Astrocyte (in vitro differentiated cells and primary cell): ENCODE results near the gene MAP3K4. TPM values are rescaled to one million over a fixed set of nuclear protein-coding genes. Genes with fewer than 3 reads are reported as not detected.
A peak's percentile ranks its signal among the peaks of the same experiment; 100 is the strongest.
"Not testable (repeated sequence)": the region's sequence is repeated elsewhere in the genome, so short reads cannot be mapped to it uniquely, and the experiment has no call there.

Source experiments
- DNase-seq: peaks from one replicate; pipeline ENCODE4 v3.0.0-alpha.2; 2010; ENCODE audit warnings: low read depth
- FAIRE-seq: peaks from 2 replicates; lab custom pipeline; 2011; peaks lifted over from hg19 to GRCh38; lab: Jason Lieb, UNC
- H2AFZ ChIP-seq: 2 replicates; pipeline ENCODE4 v1.6.0; 2012; ENCODE audit warnings: low read depth, low read length, inconsistent platforms
- H3K27ac ChIP-seq: 2 replicates; pipeline ENCODE4 v1.5.1; 2011; ENCODE audit warnings: low read depth, low read length, inconsistent platforms
- H3K27me3 ChIP-seq: 2 replicates; pipeline ENCODE4 v1.6.0; 2011; ENCODE audit warnings: low read length, inconsistent platforms; ENCODE audit not compliant: insufficient read depth
- H3K36me3 ChIP-seq: 2 replicates; pipeline ENCODE4 v1.5.1; 2011; ENCODE audit warnings: low read length, inconsistent platforms; ENCODE audit not compliant: insufficient read depth
- H3K4me1 ChIP-seq: 2 replicates; pipeline ENCODE4 v1.5.1; 2011; ENCODE audit warnings: low read length, inconsistent platforms; ENCODE audit not compliant: insufficient read depth
- H3K4me2 ChIP-seq: 2 replicates; pipeline ENCODE4 v1.6.0; 2012; ENCODE audit warnings: low read length, inconsistent platforms
- H3K4me3 ChIP-seq: 2 replicates; pipeline ENCODE4 v1.5.1; 2011; ENCODE audit warnings: low read depth, mild to moderate bottlenecking, low read length, inconsistent platforms; ENCODE audit not compliant: insufficient read depth
- H3K79me2 ChIP-seq: 2 replicates; pipeline ENCODE4 v1.6.0; 2012; ENCODE audit warnings: mild to moderate bottlenecking, low read length, inconsistent platforms; ENCODE audit not compliant: insufficient read depth
- H3K9ac ChIP-seq: 2 replicates; pipeline ENCODE4 v1.6.0; 2012; ENCODE audit warnings: mild to moderate bottlenecking, low read length, inconsistent platforms
- H3K9me3 ChIP-seq: 2 replicates; pipeline ENCODE4 v1.5.1; 2012; ENCODE audit warnings: low read depth, mild to moderate bottlenecking, low read length, inconsistent platforms; ENCODE audit not compliant: insufficient read depth
- H4K20me1 ChIP-seq: 2 replicates; pipeline ENCODE4 v1.6.0; 2012; ENCODE audit warnings: low read length, inconsistent platforms; ENCODE audit not compliant: insufficient read depth
- H3K27ac Mint-ChIP-seq: one replicate; pipeline ENCODE4 v1.8.0; 2021; ENCODE audit warnings: mild to moderate bottlenecking, mixed read lengths; ENCODE audit not compliant: unreplicated experiment
- H3K27me3 Mint-ChIP-seq: one replicate; pipeline ENCODE4 v1.8.0; 2021; ENCODE audit warnings: low read depth, mixed read lengths; ENCODE audit not compliant: unreplicated experiment
- H3K36me3 Mint-ChIP-seq: one replicate; pipeline ENCODE4 v1.8.0; 2021; ENCODE audit warnings: low read depth, mixed read lengths; ENCODE audit not compliant: unreplicated experiment
- H3K4me1 Mint-ChIP-seq: one replicate; pipeline ENCODE4 v1.8.0; 2021; ENCODE audit warnings: low read depth, mixed read lengths; ENCODE audit not compliant: unreplicated experiment
- H3K4me3 Mint-ChIP-seq: one replicate; pipeline ENCODE4 v1.8.0; 2021; ENCODE audit warnings: mild to moderate bottlenecking, moderate library complexity, mixed read lengths; ENCODE audit not compliant: unreplicated experiment
- H3K9me3 Mint-ChIP-seq: one replicate; pipeline ENCODE4 v1.8.0; 2021; ENCODE audit warnings: mild to moderate bottlenecking, mixed read lengths; ENCODE audit not compliant: unreplicated experiment
- EZH2 ChIP-seq: IDR thresholded peaks from 2 replicates; pipeline ENCODE4 v1.6.1; 2012; ENCODE audit warnings: mild to moderate bottlenecking, low read length, inconsistent platforms; ENCODE audit not compliant: insufficient read depth
- total RNA-seq: library from RNA; stranded (reverse); gene quantifications from 2 replicates; pipeline ENCODE4 v1.2.1, GENCODE V29; 2021
- TF ChIP-seq, protein P1 (sequence below): IDR thresholded peaks from 2 replicates; pipeline ENCODE4 v1.5.1; 2011; ENCODE audit warnings: low read depth, mild to moderate bottlenecking, inconsistent platforms, low read length, moderate library complexity; ENCODE audit not compliant: insufficient read depth

The MAP3K4 gene
- total RNA-seq, 1 donor from 2014 or later, result 22.1 TPM

DNA sequence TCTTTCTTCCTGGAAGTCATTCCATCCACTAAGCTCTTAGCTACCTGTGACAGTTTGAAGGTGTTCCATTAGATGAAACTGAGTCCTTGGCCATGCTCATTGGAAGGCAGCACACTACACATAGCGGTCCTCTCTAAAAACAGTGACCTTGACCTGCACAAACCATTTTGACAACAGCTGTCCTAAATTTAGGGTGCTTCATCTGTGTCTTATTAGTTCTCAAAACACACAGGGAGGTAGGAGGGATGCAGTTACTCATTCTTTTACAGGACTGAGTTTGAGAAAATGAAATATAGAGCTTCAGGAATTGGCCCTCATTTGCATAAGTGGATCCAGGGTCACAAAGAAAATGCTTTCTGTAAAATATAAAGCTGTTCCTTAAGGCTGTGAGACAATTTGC, 20.4 kb upstream of the MAP3K4 start:
- Mint-ChIP-seq H3K4me3 (no peak overlapping the region), H3K4me1 (peaks cover 25% of the 10 kb centered on the region), H3K9me3 (peaks cover 5% of the 10 kb centered on the region), H3K27me3 (no peaks in the 10 kb centered on the region), H3K36me3 (no peaks in the 10 kb centered on the region), H3K27ac (no peak overlapping the region)
- no peaks in the 10 kb centered on the region for H3K9me3 ChIP-seq
- DNase-seq, result no peak
- no peaks in the 10 kb centered on the region for H4K20me1 ChIP-seq
- H3K79me2 ChIP-seq, result no peaks in the 10 kb centered on the region
- peaks cover 22% of the 10 kb centered on the region for H3K4me1 ChIP-seq
- TF ChIP-seq, protein P1, sequence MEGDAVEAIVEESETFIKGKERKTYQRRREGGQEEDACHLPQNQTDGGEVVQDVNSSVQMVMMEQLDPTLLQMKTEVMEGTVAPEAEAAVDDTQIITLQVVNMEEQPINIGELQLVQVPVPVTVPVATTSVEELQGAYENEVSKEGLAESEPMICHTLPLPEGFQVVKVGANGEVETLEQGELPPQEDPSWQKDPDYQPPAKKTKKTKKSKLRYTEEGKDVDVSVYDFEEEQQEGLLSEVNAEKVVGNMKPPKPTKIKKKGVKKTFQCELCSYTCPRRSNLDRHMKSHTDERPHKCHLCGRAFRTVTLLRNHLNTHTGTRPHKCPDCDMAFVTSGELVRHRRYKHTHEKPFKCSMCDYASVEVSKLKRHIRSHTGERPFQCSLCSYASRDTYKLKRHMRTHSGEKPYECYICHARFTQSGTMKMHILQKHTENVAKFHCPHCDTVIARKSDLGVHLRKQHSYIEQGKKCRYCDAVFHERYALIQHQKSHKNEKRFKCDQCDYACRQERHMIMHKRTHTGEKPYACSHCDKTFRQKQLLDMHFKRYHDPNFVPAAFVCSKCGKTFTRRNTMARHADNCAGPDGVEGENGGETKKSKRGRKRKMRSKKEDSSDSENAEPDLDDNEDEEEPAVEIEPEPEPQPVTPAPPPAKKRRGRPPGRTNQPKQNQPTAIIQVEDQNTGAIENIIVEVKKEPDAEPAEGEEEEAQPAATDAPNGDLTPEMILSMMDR, result no peak
- no peak for TF ChIP-seq EZH2
- no peak overlapping the region for H3K9ac ChIP-seq
- FAIRE-seq, result no peak
- H3K36me3 ChIP-seq, result no peaks in the 10 kb centered on the region
- no peak overlapping the region for H3K27ac ChIP-seq
- no peak overlapping the region for H3K4me2 ChIP-seq
- no peaks in the 10 kb centered on the region for H3K27me3 ChIP-seq
- no peak overlapping the region for H3K4me3 ChIP-seq
- H2AFZ ChIP-seq, result no peak overlapping the region

DNA sequence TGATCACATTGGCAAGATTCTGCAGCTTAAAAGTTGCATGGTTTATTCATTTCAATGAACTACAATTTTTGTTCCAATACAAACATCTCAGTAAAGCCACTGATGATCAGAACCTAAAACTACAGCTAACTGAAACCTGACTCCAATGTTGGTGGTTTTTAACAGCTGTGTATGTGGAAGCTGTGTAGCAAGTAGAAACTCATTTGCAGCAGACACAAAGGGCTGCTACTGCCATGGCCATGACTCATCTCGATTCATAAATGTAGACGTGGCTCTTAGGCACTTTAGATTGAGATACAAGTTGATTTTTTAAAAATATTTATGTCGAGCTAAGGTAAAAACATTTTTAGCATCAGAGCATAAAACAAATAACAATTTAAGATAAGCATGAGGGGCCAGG, 19.5 kb upstream of the MAP3K4 start:
- Histone ChIP-seq H3K79me2 (no peaks in the 10 kb centered on the region), H3K36me3 (no peaks in the 10 kb centered on the region), H3K9me3 (no peaks in the 10 kb centered on the region), H4K20me1 (no peaks in the 10 kb centered on the region), H3K9ac (no peak overlapping the region), H3K4me1 (peaks cover 22% of the 10 kb centered on the region), H3K27ac (peak overlapping the region; percentile 51), H3K4me3 (no peak overlapping the region), H2AFZ (no peak overlapping the region), H3K4me2 (peak overlapping the region; percentile 31), H3K27me3 (no peaks in the 10 kb centered on the region)
- Mint-ChIP-seq H3K27me3 (no peaks in the 10 kb centered on the region), H3K9me3 (peaks cover 5% of the 10 kb centered on the region), H3K4me3 (no peak overlapping the region), H3K36me3 (no peaks in the 10 kb centered on the region), H3K4me1 (peaks cover 25% of the 10 kb centered on the region), H3K27ac (peak overlapping the region; percentile 95)
- DNase-seq, result peak; percentile 98
- peak; percentile 89 for FAIRE-seq
- no peak for TF ChIP-seq EZH2
- TF ChIP-seq, protein P1, result no peak

DNA sequence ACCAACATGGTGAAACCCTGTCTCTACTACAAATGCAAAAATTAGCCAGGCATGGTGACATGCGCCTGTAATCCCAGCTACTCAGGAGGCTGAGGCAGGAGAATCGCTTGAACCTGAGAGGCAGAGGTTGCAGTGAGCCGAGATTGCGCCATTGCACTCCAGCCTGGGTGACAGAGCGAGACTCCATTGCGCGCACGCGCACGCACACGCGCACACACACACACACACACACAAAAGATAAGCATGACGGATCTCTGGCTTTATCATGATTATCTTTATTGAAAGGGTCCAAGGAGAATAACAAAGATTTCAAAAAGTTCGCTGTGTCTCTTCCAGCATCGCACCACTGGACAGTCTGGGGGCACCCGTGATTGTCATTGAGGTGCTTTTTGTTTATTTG, 19.0 kb upstream of the MAP3K4 start:
- H3K27ac ChIP-seq, result peak overlapping the region; percentile 51
- not testable (repeated sequence) for H3K4me3 ChIP-seq, H3K27me3 ChIP-seq, H3K36me3 Mint-ChIP-seq, H3K9me3 Mint-ChIP-seq, H3K27me3 Mint-ChIP-seq, H3K4me3 Mint-ChIP-seq, H4K20me1 ChIP-seq, H3K9me3 ChIP-seq, H3K79me2 ChIP-seq, FAIRE-seq, DNase-seq, H3K9ac ChIP-seq, H3K4me2 ChIP-seq, H3K36me3 ChIP-seq
- peak overlapping the region; percentile 42 for H2AFZ ChIP-seq
- H3K4me1 ChIP-seq, result peaks cover 22% of the 10 kb centered on the region
- Mint-ChIP-seq H3K27ac (peak overlapping the region; percentile 95), H3K4me1 (peaks cover 25% of the 10 kb centered on the region)
